MV-4-11 (cell line): ENCODE measurements around the gene ESYT2.

ENCODE experiments used
- DNase-seq: peaks from one replicate; lab custom pipeline; 2025; lab: John Stamatoyannopoulos, UW

The ESYT2 gene

DNA sequence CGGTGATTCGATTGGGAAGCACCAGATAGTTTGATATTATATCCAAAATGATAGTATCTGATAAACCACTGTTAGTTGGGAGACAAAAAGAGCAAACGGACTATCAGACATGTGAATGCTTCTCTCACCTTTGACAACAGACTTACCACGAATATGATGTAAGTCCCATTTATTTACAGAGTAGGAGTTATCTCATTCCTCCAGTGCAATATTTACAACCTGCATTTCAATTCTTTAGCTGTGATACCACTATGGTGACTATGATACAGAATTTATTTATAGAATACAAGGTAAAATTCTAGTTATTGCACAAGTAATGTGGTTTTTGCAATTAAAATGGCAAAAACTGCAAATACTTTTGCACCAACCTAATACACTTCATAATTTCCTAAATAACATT, 61.6 kb downstream of the ESYT2 start:
- DNase-seq = no peak

DNA sequence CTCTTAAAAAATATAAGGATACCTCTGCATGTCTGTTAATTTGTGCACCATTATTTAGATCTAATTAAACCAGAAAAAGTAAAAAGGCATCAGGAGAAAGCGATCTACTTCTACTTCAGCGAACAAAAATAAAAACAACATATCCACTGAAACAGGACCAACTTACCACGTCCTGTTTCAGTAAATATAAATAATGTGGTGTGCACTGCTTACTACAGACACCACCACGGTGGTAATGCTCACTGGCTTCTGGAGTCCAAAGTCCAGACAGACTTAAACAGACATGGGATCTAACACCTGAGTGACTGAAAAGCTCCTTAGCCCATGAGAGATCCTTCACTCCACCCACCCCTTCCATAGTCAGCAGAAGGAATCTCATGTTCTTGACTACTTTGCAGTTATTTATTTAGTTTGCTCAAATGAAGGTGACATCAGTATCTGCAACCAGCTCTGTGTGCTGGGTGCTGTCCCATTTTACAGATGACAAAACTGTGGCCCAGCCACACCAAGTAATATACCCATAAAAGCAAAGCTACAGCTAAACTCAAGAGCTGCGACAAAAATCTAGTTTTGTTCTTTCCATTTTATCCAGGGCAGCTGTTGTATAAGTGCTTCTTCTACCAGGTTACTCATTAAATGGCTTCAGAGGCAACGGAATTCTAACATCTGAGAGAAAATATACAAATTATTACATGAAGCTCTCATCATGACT, 62.6 kb downstream of the ESYT2 start:
- DNase-seq = no peak

DNA sequence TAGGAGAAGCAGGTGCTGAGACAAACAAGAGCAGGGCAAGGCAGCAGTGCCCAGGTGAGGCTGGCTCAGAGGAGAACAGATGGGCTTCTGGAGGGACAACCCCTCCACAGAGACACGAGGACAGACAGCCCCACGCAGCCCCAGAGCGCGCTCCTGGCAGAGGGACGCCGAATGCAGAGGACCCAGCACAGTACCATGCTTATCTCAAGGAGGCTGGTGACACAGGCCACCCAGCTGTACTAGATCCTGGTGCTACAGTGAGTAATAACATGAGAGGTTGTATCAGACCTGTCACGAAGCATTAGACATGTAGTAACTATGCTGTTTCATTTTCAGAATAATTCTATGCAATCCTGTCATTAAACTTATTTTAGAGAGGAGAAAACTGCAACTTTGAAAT, 64.3 kb downstream of the ESYT2 start:
- DNase-seq = no peak

DNA sequence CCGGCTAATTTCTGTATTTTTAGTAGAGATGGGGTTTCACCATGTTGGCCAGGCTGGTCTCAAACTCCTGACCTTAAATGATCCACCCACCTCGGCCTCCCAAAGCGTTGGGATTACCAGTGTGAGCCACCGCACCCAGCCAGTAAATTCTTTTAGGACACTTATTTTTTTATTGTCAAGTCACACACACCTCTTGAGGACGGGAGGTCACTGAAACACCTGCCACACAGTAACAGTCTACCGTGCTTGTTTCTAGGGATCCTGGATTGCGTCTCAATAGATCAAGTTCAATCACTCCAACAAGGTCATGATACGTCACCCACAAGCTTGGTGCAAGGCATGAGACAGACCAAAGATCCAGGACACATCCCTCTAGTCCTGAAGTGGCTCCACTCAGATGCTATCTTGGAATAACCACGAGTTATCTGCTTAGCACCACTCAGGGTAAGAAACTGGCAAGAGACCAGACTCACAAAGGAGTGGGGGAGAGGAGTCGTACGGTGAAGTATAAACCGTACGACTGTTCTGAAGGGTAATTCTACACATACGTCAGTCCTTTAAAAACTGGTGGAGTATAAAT, 65.8 kb downstream of the ESYT2 start:
- DNase-seq = no peak

DNA sequence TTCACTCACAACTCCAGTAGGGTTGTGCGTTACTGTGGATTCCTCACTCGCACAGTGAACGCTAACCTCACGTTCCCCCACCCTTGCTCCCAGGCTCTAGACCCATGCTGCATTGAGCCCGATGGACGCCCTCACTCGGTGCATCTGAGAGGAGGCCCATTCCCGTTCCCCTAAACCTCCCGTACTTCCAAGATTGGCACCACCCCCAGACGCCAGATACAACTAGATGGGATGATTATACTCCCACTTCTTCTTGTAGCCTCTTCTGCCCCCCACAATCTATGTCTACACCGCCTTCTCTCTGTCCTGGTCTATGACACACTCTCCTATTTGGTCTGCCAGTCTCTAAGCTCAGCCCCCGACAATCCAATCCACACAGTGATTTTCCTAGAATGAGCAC, 67.4 kb downstream of the ESYT2 start:
- DNase-seq = no peak

DNA sequence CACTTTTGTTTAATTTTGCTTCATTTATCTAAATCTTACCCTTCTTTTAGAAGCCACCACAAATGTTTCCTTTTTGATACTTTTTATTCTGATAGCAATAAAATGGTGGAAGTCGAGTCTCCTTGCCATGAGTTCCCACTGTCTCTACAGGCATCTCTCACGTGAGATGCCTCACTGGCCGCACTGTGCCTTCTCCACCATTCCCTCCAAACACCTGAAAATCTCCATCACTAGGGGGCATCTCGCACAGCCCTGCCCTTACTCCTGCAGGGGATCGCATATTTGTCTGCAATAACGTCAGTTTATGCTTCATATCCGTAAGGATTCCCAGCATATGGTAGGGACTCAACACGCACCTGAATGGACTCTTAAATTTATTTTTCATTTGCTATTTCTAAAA, 68.4 kb downstream of the ESYT2 start:
- no peak for DNase-seq

DNA sequence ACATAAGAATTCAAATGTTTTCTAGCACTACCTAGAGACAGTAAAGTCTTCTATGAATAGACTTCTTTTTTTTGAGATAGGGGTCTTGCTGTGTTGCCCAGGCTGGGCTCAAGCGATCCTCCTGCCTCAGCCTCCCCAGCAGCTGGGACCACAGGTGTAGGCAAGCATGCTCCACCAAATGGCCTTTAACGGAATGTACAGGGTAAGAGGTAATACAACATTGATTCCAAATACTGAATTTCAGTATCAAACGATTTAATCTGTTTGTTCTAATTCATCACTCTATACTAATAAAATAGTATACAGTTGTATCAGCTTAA, 68.9 kb downstream of the ESYT2 start:
- DNase-seq = no peak

DNA sequence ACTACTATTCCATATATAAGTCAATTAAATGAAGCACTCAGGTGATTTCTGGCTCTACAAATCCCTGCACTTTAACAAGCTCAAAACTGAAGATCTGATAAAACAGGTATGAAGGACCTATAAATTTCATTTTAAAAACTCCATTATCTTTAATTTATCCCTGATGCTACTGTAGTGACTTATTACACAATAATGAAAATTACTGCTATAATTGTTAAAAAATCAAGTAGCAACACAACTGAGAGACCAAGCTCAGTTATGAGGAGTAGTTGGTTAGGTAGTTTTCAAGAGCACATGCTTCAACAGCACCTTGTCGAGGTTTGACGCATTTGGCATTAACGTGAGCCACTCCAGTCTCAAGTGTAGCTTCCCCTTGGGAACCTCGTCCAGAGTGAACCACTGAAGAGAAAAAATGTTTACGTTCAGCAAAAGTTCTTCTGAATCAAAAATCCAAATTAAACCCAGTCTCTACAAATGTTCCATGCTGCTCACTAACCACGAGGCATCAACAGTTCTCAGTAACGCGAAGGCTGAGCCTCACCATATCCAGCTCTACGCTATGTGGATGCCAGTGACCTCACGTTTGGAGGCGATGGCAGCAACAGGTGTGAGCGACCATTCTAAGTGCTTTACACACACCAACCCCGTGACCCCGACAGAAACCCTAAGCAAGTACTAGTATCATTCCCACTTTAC, 69.4 kb downstream of the ESYT2 start:
- DNase-seq = no peak

DNA sequence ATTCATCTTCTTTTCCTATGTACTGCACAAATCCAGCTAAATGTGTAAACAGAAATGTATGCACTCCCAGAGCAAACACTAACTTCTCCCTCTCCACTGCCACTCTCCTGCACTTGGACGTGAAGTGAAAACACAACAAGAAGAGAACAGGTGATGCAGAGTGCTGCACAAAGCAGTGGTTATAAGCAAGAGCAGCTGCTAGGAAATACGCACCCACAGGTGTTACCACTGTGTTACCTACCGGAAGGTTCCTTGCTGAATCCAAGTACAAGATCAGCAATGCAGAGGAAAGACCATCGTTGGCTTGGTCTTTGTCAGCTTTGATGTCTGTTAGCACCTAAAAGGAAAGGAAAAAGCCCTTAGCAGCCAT, 70.1 kb downstream of the ESYT2 start:
- no peak for DNase-seq

DNA sequence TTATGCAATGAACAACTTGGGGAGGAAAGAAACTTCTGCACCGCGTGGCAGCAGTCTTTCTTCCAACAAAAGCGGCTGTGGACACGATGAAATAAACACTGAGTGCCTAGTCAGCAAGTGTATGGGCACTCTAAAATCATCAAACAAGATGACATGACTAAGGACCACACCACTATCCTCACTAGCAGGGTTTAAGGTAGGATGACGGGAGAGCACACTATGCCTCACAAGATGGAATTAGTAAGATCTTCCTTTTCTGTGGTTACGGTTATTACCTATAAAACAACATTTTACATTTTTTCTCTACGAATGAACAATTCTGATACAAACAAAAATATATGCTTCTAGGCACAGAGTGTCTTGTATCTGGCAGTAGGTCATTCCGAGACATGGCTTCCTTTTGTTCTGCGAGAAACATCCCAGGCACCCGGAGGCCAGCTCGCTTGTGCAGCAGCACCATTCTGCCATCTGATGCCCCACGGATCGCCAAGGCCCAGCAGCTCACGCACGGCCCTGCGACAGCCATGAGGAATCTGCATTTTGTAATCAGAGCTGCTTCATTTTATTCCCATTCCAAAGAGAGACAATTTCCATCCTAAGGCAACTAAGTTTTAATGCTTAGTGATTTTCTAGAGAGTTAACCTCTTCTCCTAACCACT, 70.6 kb downstream of the ESYT2 start:
- no peak for DNase-seq

DNA sequence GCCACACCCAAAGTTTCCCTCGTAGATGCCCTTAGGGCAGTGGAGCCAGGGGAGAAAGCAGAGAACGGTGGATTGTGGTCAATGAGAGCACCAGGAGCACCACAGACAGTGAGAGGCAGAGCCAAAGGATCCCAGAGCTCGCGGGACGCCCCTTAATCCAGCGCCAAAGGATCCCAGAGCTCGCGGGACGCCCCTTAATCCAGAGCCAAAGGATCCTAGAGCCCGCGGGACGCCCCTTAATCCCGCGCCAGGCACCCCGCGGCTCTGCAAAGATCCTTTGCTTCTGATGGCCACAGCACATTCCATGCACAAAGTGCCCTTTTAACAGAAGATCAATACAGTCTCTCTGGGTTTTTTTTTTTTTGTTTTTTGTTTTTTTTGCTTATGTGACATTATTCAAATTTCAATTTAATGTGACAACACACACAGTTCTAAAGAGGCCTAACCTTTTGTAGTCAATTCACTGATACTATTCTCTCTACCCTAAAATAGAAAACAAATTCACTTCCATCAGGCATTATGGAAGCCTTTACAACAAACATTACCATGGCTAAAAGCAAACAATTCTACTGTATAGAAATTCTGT, 71.8 kb downstream of the ESYT2 start:
- no peak for DNase-seq

DNA sequence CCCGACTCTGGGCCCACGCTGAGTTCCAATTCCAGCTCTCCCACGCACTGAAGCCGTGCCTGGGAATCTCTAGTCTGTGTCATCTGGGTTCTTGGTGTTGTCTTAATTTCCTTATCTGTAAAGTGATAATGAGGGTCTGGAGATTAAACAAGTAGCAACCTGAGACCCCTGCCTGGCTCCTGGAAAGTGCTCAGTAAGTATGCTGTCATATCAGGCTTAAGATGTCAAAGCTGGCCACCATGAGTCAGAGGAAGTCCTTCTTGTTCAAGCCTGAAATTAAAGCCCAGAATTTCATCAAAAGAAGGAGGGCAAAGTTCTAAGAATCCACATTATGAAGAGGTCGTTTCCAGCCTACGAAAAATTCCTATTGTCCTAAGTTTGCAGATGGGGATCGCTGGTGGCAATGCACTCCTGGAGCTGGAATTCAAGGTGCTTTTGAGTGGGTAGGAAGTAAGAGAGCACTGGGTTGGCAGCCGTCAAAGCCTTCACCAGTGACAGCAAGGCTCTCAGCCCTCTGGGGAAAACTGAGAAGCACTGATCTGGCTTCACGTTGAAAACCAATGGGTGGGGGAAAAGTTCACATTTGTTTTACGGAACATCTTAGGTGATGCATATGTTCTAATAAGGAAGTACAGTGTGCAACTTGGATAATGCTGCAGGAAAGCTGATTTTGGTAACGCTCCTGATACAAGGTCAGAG, 74.4 kb downstream of the ESYT2 start:
- DNase-seq = no peak

DNA sequence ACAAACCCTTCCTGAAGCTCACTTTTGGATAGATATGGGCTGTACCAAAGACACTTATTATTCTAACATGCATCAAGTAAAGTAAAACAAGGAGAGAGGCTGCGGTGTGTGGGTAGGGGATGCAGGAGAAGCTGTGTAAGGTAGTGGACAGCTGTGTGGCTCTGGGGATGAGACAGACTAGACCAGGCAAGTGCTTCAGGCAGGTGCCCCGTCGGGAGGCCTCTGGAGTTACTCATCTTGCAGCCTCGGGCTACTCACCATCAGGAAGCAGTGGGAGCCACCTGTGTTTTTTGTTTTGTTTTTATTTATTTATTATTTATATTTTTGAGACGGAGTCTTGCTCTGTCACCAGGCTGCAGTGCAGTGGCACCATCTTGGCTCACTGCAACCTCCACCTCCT, 75.4 kb downstream of the ESYT2 start:
- DNase-seq = no peak

DNA sequence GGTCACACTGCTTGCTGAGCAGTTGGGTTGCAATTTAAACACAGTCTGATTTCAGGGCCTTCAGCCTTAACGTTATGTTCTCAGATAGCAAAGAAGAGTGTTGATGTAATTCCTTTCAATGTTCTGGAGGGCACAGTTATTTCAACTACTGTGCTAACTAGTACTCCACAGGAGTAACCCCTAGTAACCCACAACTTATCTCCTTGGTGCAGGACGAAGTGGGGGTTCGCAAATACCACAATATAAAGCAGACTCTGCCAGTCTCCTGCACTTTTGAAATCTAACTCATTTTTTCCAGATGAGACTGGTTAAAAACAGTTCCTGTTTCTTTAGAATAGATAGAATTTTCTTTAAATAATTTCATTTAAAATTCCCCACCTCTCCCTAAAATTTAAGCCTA, 77.6 kb downstream of the ESYT2 start:
- DNase-seq = no peak

DNA sequence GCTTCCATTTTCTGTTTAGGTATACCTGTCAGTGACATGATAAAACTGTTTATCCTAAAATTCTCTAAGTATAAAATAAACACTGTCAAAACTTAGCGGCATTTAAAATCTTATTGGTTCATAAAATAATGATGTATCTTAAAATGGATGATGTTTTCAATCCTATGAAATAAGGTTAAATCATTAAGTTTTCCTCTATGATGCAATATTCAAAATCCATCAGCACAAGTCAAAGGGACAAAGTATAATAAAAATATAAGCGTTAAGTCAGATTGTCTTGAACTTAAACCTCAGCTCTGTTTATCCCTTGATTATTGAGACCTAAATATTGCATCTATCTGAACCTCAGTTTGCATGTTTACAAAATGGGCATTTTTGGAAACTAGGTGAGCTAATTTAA, 78.1 kb downstream of the ESYT2 start:
- DNase-seq = no peak

DNA sequence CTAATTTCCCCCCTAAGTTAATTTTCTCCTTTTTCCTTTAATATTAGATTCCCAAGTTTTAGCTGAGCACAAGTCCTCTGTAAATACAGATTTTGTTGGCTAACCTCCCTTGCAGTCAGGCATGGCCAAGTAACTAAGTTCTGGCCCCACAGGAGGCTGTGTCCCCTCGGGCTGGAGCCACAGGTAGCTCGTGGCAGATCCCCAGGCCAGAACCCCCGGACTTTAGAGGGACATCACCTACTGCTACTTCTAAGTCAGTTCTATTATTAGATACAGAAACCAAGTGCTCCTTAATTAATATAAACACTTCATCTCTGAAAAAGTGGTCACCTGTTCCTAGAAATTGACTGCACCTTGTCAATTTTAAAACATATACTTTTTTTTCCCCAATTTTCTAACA, 78.6 kb downstream of the ESYT2 start:
- DNase-seq = no peak

DNA sequence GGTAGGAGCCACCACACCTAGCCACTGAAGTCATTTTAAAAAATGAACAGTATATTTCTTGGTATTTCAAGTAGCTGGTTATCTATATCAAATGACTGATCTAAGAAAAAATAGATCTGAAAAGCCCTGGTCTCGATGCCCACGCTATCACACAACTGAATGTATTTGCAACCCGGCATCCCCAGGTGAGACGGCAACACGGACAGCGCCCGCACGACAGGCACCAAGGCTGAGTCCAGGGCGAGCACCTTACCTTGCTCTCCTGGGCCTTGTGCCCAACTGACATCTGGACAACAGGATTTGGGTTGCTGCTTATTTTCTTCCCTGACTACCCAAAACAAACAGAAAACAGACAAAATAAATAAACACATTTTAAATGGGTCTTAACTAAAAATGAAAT, 79.9 kb downstream of the ESYT2 start:
- no peak for DNase-seq

DNA sequence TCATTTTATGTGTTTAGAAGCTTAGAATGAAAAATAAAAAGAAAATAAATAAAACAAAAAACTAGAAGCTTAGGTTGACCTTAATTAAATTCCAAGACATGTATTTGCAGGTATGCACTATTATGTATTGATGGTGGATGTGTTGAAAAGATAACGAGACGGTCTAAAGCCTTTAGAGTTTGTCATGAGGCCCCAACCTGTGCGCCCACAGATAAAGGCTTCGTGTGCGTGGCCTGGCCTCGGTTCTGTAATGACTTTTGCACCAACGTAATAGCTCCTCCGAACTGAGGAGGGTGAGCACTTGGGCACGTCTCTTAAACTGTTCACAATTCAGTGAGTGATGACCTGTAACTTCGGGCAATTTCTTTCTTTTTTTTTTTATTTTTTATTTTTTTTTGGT, 81.0 kb downstream of the ESYT2 start:
- no peak for DNase-seq

DNA sequence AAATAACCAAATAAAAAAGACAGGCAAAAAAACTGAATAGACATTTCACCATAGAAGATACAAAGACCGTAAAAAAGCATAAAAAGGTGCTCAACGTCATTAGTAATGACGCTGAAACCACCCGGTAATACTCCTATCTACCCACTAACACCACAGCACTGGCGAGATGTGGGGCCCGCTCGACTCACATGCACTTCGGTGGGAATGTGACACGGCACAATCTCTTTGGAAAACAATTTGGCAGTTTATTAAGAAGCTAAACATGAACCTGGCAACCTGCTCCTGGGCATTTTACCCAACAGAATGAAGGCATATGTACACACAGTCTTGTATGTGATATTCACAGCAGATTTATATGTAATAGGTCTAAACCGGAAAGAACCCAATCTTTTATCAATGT, 81.9 kb downstream of the ESYT2 start:
- no peak for DNase-seq

DNA sequence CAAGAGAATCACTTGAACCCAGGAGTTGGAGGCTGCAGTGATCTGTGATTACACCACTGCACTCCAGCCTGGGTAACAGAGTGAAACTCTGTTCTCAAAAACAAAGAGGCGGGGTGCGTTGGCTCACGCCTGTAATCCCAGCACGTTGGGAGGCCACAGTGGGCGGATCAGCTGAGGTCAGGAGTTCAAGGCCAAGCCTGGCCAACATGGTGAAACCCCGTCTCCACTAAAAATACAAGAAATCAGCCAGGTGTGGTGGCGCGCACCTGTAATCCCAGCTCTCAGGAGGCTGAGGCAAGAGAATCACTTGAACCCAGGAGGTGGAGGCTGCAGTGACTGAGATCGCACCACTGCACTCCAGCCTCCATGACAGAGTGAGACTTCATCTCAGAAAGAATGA, 82.4 kb downstream of the ESYT2 start:
- DNase-seq = peak; percentile 5

DNA sequence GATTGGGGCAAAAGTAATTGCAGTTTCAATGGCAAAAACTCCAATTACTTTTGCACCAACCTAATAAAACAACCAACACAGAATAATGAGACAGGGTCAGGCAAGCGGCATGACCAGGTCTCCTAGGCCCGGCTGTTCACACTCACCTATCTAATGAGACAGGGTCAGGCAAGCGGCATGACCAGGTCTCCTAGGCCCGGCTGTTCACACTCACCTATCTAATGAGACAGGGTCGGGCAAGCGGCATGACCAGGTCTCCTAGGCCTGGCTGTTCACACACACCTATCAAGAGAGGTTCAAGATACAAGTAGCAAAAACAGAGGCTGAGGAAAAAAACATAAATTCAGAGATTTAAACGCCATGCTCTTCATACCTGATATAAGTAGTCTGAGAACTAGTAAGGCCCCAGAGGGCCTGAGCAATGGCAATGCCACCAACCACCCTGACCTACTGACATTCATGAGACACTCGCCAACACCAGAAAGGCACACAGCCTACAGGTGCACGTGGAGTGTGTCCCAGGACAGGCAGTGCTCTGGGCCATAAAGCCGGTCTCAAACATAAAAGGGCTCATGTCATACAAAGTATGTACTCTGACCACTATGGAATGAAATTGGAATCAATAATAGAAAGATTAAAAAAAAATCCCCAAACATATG, 84.1 kb downstream of the ESYT2 start:
- DNase-seq = no peak

DNA sequence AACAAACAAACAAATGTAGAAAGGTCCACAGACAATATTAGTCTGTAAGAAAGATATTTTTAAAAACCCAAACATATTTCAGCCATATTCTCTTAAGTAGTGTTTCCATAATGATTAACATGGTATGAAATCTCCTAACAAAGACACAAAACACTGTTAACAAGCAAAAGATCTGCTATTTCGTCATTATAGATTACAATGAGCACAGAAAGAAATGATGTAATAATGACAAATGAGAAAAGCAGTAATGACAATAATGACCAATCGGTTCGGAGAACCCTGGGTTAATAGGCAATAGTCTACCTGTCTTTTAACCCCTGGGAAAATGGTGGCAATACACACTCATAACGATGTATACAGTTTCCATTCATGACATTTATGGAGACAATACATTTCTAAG, 85.2 kb downstream of the ESYT2 start:
- no peak for DNase-seq
